NCI-H1417 treated with DMSO at 0.1 percent for 48 hours (cell line): ENCODE measurements around the gene KRT33A.
"Not testable (repeated sequence)": the region's sequence is repeated elsewhere in the genome, so short reads cannot be mapped to it uniquely, and the experiment has no call there.

Experiments used
- DNase-seq: peaks from one replicate; lab custom pipeline; 2025; lab: John Stamatoyannopoulos, UW

Gene KRT33A

GRCh38 chr17:41363881-41364280, 13.3 kb upstream of the KRT33A start:
- DNase-seq: no peak

GRCh38 chr17:41360296-41360995, 9.8 kb upstream of the KRT33A start:
- DNase-seq: no peak

GRCh38 chr17:41354536-41354935, 3.9 kb upstream of the KRT33A start:
- no peak for DNase-seq

GRCh38 chr17:41352597-41353366, 2.2 kb upstream of the KRT33A start:
- DNase-seq: no peak

- no peak for DNase-seq
These were observed 549 bp upstream of the KRT33A start for GRCh38 chr17:41351177-41351576.

- no peak for DNase-seq
These were observed 2.5 kb downstream of the KRT33A start for GRCh38 chr17:41347869-41348760.

GRCh38 chr17:41346421-41346820, 4.2 kb downstream of the KRT33A start:
- DNase-seq: not testable (repeated sequence)

GRCh38 chr17:41345992-41346391, 4.6 kb downstream of the KRT33A start:
- no peak for DNase-seq

- no peak for DNase-seq
These were observed 7.6 kb downstream of the KRT33A start for GRCh38 chr17:41343029-41343428.

GRCh38 chr17:41340934-41341861, 9.4 kb downstream of the KRT33A start:
- DNase-seq: no peak

GRCh38 chr17:41340494-41340893, 10.1 kb downstream of the KRT33A start:
- DNase-seq: no peak

- no peak for DNase-seq
These were observed 11.0 kb downstream of the KRT33A start for GRCh38 chr17:41339571-41340172.

GRCh38 chr17:41338961-41339485, 11.6 kb downstream of the KRT33A start:
- DNase-seq: no peak

GRCh38 chr17:41335747-41336146, 14.9 kb downstream of the KRT33A start:
- DNase-seq: no peak

- DNase-seq: no peak
These were observed 16.0 kb downstream of the KRT33A start for GRCh38 chr17:41334385-41335305.

- DNase-seq: no peak
These were observed 16.8 kb downstream of the KRT33A start for GRCh38 chr17:41333836-41334235.

GRCh38 chr17:41333098-41333497, 17.5 kb downstream of the KRT33A start:
- no peak for DNase-seq

- DNase-seq: no peak
These were observed 18.4 kb downstream of the KRT33A start for GRCh38 chr17:41332239-41332638.

- no peak for DNase-seq
These were observed 19.0 kb downstream of the KRT33A start for GRCh38 chr17:41331606-41332005.
